ENCODE measurements around the gene CDKN2B-AS1.

GRCh38 chr9:22040760-22041159, 46.2 kb downstream of the CDKN2B-AS1 start:
- no peak for TF ChIP-seq WT1 (tag by site-specific recombination; IDR thresholded peaks at IDR 0.05)
- no peak for TF ChIP-seq ZNF610 (tag by site-specific recombination; IDR thresholded peaks at IDR 0.05; ENCODE audit: borderline replicate concordance)
- no peak for TF ChIP-seq ZNF404 (tag by site-specific recombination; IDR thresholded peaks at IDR 0.05)
